ENCODE measurements around the gene ATG4D. TPM values are rescaled to one million over a fixed set of nuclear protein-coding genes. Genes with fewer than 3 reads are reported as not detected.
"Not testable (repeated sequence)": the region's sequence is repeated elsewhere in the genome, so short reads cannot be mapped to it uniquely, and the experiment has no call there.

Gene ATG4D
- total RNA-seq, 1 donor from 2014 or later, result 5.1 TPM

DNA sequence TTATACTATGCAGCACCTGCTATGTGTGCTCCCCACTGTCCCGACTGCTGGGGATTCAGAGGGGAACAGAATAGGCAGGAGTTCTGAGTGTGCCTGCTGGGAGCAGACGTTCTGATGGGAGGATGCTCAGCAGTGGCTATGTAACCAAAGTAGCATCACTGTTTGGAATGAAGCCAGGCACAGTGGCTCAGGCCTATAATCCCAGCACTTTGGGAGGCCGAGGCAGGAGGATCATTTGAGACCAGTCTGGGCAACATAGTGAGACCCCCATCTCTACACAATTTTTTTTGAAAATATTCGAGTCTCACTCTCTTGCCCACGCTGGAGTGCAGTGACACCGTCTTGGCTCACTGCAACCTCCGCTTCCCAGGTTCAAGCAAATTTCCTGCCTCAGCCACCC, 6.0 kb downstream of the ATG4D start:
- DNase-seq (ENCODE audit: low spot score), result no peak
- no peak overlapping the region for H3K27ac Mint-ChIP-seq
- no peaks in the 10 kb centered on the region for H3K36me3 ChIP-seq

DNA sequence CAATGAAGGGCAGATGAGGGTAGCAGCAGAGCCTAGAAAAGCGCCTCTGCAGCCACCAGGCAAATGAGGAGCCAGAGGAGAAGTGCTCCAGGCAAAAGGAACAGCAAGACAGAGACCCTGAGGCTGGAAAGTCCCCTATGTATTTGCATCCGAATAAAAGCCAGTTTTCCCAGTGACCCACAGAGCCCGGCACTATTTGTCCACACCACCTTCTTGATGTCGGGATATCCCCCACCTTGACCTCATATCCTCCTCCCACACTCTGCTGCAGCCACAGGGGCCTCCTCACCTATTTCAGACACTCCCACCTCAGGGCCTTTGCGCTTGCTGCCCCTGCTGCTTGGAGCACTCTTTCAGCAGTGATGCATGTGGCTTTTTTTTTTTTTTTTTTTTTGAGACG, 6.6 kb downstream of the ATG4D start:
- no peaks in the 10 kb centered on the region for H3K36me3 ChIP-seq
- H3K27me3 ChIP-seq, result no peaks in the 10 kb centered on the region
- Mint-ChIP-seq H3K4me1 (no peaks in the 10 kb centered on the region), H3K4me3 (no peak overlapping the region), H3K36me3 (peaks cover 16% of the 10 kb centered on the region), H3K27me3 (ENCODE audit: insufficient read depth, low read depth) (peaks cover 3% of the 10 kb centered on the region), H3K27ac (no peak overlapping the region), H3K9me3 (no peaks in the 10 kb centered on the region)
- H3F3A ChIP-seq (ENCODE audit: low read depth), result peaks cover 15% of the 10 kb centered on the region
- H3K9ac ChIP-seq, result no peak overlapping the region
- no peak for DNase-seq (ENCODE audit: low spot score)
- H3K27ac ChIP-seq, result no peak overlapping the region
- TF ChIP-seq EZH2phosphoT487 (IDR thresholded peaks at IDR 0.05) (no peak), EZH2 (IDR thresholded peaks at IDR 0.05) (no peak)
- TF ChIP-seq, protein P1, sequence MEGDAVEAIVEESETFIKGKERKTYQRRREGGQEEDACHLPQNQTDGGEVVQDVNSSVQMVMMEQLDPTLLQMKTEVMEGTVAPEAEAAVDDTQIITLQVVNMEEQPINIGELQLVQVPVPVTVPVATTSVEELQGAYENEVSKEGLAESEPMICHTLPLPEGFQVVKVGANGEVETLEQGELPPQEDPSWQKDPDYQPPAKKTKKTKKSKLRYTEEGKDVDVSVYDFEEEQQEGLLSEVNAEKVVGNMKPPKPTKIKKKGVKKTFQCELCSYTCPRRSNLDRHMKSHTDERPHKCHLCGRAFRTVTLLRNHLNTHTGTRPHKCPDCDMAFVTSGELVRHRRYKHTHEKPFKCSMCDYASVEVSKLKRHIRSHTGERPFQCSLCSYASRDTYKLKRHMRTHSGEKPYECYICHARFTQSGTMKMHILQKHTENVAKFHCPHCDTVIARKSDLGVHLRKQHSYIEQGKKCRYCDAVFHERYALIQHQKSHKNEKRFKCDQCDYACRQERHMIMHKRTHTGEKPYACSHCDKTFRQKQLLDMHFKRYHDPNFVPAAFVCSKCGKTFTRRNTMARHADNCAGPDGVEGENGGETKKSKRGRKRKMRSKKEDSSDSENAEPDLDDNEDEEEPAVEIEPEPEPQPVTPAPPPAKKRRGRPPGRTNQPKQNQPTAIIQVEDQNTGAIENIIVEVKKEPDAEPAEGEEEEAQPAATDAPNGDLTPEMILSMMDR (IDR thresholded peaks at IDR 0.05), result no peak
- no peaks in the 10 kb centered on the region for H4K20me1 ChIP-seq (ENCODE audit: low read depth)
- no peaks in the 10 kb centered on the region for H3K4me1 ChIP-seq
- no peak overlapping the region for H2AFZ ChIP-seq (replicated peaks)
- no peak overlapping the region for H3K4me3 ChIP-seq
- peaks cover 5% of the 10 kb centered on the region for H3K79me2 ChIP-seq (ENCODE audit: low read depth)
- no peaks in the 10 kb centered on the region for H3K9me3 ChIP-seq (ENCODE audit: low read depth)
- no peak overlapping the region for H3K4me2 ChIP-seq

More for the DNA sequence above, 6.0 kb downstream of the ATG4D start:
- Mint-ChIP-seq H3K36me3 (peaks cover 16% of the 10 kb centered on the region), H3K4me1 (peaks cover 5% of the 10 kb centered on the region), H3K27me3 (ENCODE audit: insufficient read depth, low read depth) (peaks cover 3% of the 10 kb centered on the region), H3K4me3 (no peak overlapping the region), H3K9me3 (no peaks in the 10 kb centered on the region)
- no peak overlapping the region for H3K9ac ChIP-seq
- H3K9me3 ChIP-seq (ENCODE audit: low read depth), result no peaks in the 10 kb centered on the region
- no peak overlapping the region for H3K4me2 ChIP-seq
- H3F3A ChIP-seq (ENCODE audit: low read depth), result peaks cover 15% of the 10 kb centered on the region
- H3K4me3 ChIP-seq, result no peak overlapping the region
- H3K27ac ChIP-seq, result no peak overlapping the region
- peaks cover 11% of the 10 kb centered on the region for H3K79me2 ChIP-seq (ENCODE audit: low read depth)
- H2AFZ ChIP-seq (replicated peaks), result no peak overlapping the region
- no peak for TF ChIP-seq EZH2 (IDR thresholded peaks at IDR 0.05)
- TF ChIP-seq, protein P1 (IDR thresholded peaks at IDR 0.05), result no peak
- TF ChIP-seq EZH2phosphoT487 (IDR thresholded peaks at IDR 0.05), result no peak
- H3K4me1 ChIP-seq, result no peaks in the 10 kb centered on the region
- H4K20me1 ChIP-seq (ENCODE audit: low read depth), result peaks cover 3% of the 10 kb centered on the region
- no peaks in the 10 kb centered on the region for H3K27me3 ChIP-seq

DNA sequence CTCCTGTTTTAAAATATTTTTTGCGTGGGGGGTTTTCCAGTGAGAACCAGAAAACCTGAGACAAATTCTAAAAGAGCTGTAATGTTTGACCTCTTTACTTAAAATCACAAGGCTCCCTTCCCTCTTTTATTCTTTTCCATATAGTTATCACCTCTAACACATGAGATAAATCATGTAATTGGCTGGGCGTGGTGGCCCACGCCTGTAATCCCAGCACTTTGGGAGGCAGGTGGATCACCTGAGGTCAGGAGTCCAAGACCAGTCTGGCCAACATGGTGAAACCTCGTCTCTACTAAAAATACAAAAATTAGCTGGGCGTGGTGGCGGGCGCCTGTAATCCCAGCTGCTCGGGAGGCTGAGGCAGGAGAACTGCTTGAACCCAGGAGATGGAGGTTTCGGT, 7.3 kb downstream of the ATG4D start:
- not testable (repeated sequence) for H3K36me3 ChIP-seq; H3K4me3 Mint-ChIP-seq; H3K4me1 Mint-ChIP-seq; H3K9ac ChIP-seq; H3K4me2 ChIP-seq; H3K9me3 Mint-ChIP-seq; H3K4me3 ChIP-seq; H3K79me2 ChIP-seq (ENCODE audit: low read depth); H3K27me3 ChIP-seq; H3K27ac Mint-ChIP-seq; H3K4me1 ChIP-seq; H3K27me3 Mint-ChIP-seq (ENCODE audit: insufficient read depth, low read depth); H3K27ac ChIP-seq; H3K9me3 ChIP-seq (ENCODE audit: low read depth); H2AFZ ChIP-seq (replicated peaks); H4K20me1 ChIP-seq (ENCODE audit: low read depth); DNase-seq (ENCODE audit: low spot score)
- H3K36me3 Mint-ChIP-seq, result peaks cover 16% of the 10 kb centered on the region
- H3F3A ChIP-seq (ENCODE audit: low read depth), result peaks cover 21% of the 10 kb centered on the region

DNA sequence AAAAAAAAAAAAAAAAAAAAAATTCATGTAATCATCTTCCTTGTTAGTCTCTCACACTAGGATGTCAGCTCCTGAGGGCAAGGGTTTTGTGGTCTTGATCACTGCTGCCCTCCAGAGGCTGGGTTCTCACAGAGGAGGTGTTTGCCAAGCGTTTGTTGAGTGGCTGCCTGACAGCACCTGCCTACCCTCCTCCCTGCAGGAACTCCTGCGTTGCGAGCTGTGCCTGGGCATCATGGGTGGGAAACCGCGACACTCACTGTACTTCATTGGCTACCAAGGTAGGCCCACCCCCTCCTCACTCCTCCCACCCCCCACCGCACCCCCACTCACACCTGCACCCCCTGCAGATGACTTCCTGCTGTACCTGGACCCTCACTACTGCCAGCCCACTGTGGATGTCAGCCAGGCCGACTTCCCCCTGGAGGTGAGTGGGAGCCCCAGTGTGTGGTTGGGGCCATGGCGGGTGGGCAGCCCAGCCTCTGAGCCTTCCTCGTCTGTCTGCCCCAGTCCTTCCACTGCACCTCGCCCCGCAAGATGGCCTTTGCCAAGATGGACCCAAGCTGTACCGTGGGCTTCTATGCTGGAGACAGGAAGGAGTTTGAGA, 8.1 kb downstream of the ATG4D start:
- TF ChIP-seq, protein P1 (IDR thresholded peaks at IDR 0.05), result no peak
- no peak for TF ChIP-seq EZH2phosphoT487 (IDR thresholded peaks at IDR 0.05)
- no peak for TF ChIP-seq EZH2 (IDR thresholded peaks at IDR 0.05)
- Histone ChIP-seq H3K9me3 (ENCODE audit: low read depth) (no peaks in the 10 kb centered on the region), H3K27ac (no peak overlapping the region), H2AFZ (replicated peaks) (no peak overlapping the region), H3K9ac (no peak overlapping the region), H3K4me1 (no peaks in the 10 kb centered on the region), H3F3A (ENCODE audit: low read depth) (peaks cover 22% of the 10 kb centered on the region), H3K4me2 (no peak overlapping the region), H3K27me3 (no peaks in the 10 kb centered on the region), H3K79me2 (ENCODE audit: low read depth) (no peaks in the 10 kb centered on the region), H3K4me3 (no peak overlapping the region), H3K36me3 (no peaks in the 10 kb centered on the region), H4K20me1 (ENCODE audit: low read depth) (no peaks in the 10 kb centered on the region)
- Mint-ChIP-seq H3K27ac (no peak overlapping the region), H3K36me3 (peaks cover 16% of the 10 kb centered on the region), H3K4me3 (no peak overlapping the region), H3K9me3 (no peaks in the 10 kb centered on the region), H3K4me1 (no peaks in the 10 kb centered on the region), H3K27me3 (ENCODE audit: insufficient read depth, low read depth) (peaks cover 3% of the 10 kb centered on the region)
- DNase-seq (ENCODE audit: low spot score), result no peak
